Mesenchymal stem cell (in vitro differentiated cells and primary cell): ENCODE data around the gene GRM1.
"Not testable (repeated sequence)": the region's sequence is repeated elsewhere in the genome, so short reads cannot be mapped to it uniquely, and the experiment has no call there.

Experiments used
- DNase-seq: peaks from one replicate; pipeline ENCODE4 v3.0.0-alpha.2; 2013
- H2AFZ ChIP-seq: one replicate; pipeline ENCODE4 v1.6.1; 2013; ENCODE audit warnings: low read depth, mild to moderate bottlenecking, control low read depth, inconsistent platforms, low read length, moderate library complexity
- H2AK5ac ChIP-seq: 2 replicates; pipeline ENCODE4 v1.6.1; 2013; ENCODE audit warnings: low read length, moderate library complexity, mild to moderate bottlenecking, inconsistent platforms; ENCODE audit not compliant: severe bottlenecking
- H2BK120ac ChIP-seq: one replicate; pipeline ENCODE4 v1.6.1; 2013; ENCODE audit warnings: low read depth, mild to moderate bottlenecking, inconsistent platforms, low read length, moderate library complexity
- H2BK12ac ChIP-seq, 2 experiments: one replicate each; pipeline ENCODE4 v1.6.1; 2013; ENCODE audit warnings: inconsistent platforms in 2 of 2, low read length in 2 of 2, mild to moderate bottlenecking in 2 of 2, moderate library complexity in 2 of 2, control low read depth in 1 of 2
- H2BK15ac ChIP-seq: one replicate; pipeline ENCODE4 v1.6.1; 2013; ENCODE audit warnings: mild to moderate bottlenecking, low read depth, inconsistent platforms; ENCODE audit not compliant: poor library complexity, severe bottlenecking
- H2BK5ac ChIP-seq: 2 replicates; pipeline ENCODE4 v1.6.1; 2013; ENCODE audit warnings: low read depth, mild to moderate bottlenecking, low read length, control low read depth, inconsistent platforms; ENCODE audit not compliant: poor library complexity, severe bottlenecking
- H3K14ac ChIP-seq, 2 experiments: one replicate each; pipeline ENCODE4 v1.6.1; 2013; ENCODE audit warnings: inconsistent platforms in 2 of 2, low read length in 2 of 2, control low read depth in 1 of 2, mild to moderate bottlenecking in 1 of 2, moderate library complexity in 1 of 2
- H3K18ac ChIP-seq, 2 experiments: one replicate each; pipeline ENCODE4 v1.6.1; 2013; ENCODE audit warnings: inconsistent platforms in 2 of 2, low read length in 2 of 2, control low read depth in 1 of 2, low read depth in 1 of 2, mild to moderate bottlenecking in 1 of 2
- H3K23ac ChIP-seq, 2 experiments: one replicate each; pipeline ENCODE4 v1.6.1; 2013; ENCODE audit warnings: inconsistent platforms in 2 of 2, low read length in 2 of 2, mild to moderate bottlenecking in 2 of 2, moderate library complexity in 2 of 2, control low read depth in 1 of 2
- H3K27ac ChIP-seq: 2 replicates; pipeline ENCODE4 v1.5.1; 2013; ENCODE audit warnings: mild to moderate bottlenecking, moderate library complexity, low read length, control low read depth, inconsistent platforms; ENCODE audit not compliant: poor library complexity, severe bottlenecking
- H3K27me3 ChIP-seq, 2 experiments: 2 replicates each; pipeline versions ENCODE4 v1.6.1 to v1.7.0; 2013; ENCODE audit warnings: low read length in 2 of 2, mild to moderate bottlenecking in 2 of 2, moderate library complexity in 2 of 2, control low read depth in 1 of 2, inconsistent platforms in 1 of 2; ENCODE audit not compliant: control insufficient read depth in 1 of 2, insufficient read depth in 1 of 2
- H3K36me3 ChIP-seq, 2 experiments: 2 replicates each; pipeline versions ENCODE4 v1.6.1 to v1.7.0; 2013; ENCODE audit warnings: low read length in 2 of 2, control low read depth in 1 of 2, inconsistent platforms in 1 of 2, low read depth in 1 of 2, mild to moderate bottlenecking in 1 of 2; ENCODE audit not compliant: insufficient read depth in 2 of 2, control insufficient read depth in 1 of 2
- H3K4ac ChIP-seq, 2 experiments: one replicate each; pipeline ENCODE4 v1.6.1; 2013; ENCODE audit warnings: inconsistent platforms in 2 of 2, low read length in 2 of 2, mild to moderate bottlenecking in 2 of 2, moderate library complexity in 2 of 2, control low read depth in 1 of 2, low read depth in 1 of 2
- H3K4me1 ChIP-seq: 2 replicates; pipeline ENCODE4 v1.6.1; 2013; ENCODE audit warnings: low read depth, low read length, control low read depth; ENCODE audit not compliant: control insufficient read depth, insufficient read depth
- H3K4me2 ChIP-seq: 2 replicates; pipeline ENCODE4 v1.6.1; 2013; ENCODE audit warnings: low read length, mild to moderate bottlenecking, inconsistent platforms; ENCODE audit not compliant: poor library complexity, severe bottlenecking
- H3K4me3 ChIP-seq, 2 experiments: 2 replicates each; pipeline versions ENCODE4 v1.5.1 to v1.7.0; 2013; ENCODE audit warnings: low read length in 2 of 2, mild to moderate bottlenecking in 2 of 2, control low read depth in 1 of 2, low read depth in 1 of 2; ENCODE audit not compliant: insufficient read depth in 1 of 2
- H3K79me1 ChIP-seq: replicated peaks from 2 replicates; pipeline ENCODE4 v1.6.1; 2013; ENCODE audit warnings: mild to moderate bottlenecking, control low read depth, low read length, inconsistent platforms; ENCODE audit not compliant: poor library complexity, severe bottlenecking
- H3K9ac ChIP-seq: 2 replicates; pipeline ENCODE4 v1.7.0; 2013; ENCODE audit warnings: mild to moderate bottlenecking, low read length, moderate library complexity
- H3K9me3 ChIP-seq: 2 replicates; pipeline ENCODE4 v1.7.0; 2013; ENCODE audit warnings: mild to moderate bottlenecking, low read length; ENCODE audit not compliant: control insufficient read depth
- H4K8ac ChIP-seq: one replicate; pipeline ENCODE4 v1.6.1; 2013; ENCODE audit warnings: inconsistent platforms, mild to moderate bottlenecking, low read length, moderate library complexity
- H4K91ac ChIP-seq: one replicate; pipeline ENCODE4 v1.6.1; 2013; ENCODE audit warnings: mild to moderate bottlenecking, low read length, inconsistent platforms
- WGBS: methylation state at CpG from one replicate; pipeline ENCODE4 v1.1.7; 2013; ENCODE audit warnings: mixed read lengths; 5-methylcytosine and 5-hydroxymethylcytosine counted together

The GRM1 gene

DNA sequence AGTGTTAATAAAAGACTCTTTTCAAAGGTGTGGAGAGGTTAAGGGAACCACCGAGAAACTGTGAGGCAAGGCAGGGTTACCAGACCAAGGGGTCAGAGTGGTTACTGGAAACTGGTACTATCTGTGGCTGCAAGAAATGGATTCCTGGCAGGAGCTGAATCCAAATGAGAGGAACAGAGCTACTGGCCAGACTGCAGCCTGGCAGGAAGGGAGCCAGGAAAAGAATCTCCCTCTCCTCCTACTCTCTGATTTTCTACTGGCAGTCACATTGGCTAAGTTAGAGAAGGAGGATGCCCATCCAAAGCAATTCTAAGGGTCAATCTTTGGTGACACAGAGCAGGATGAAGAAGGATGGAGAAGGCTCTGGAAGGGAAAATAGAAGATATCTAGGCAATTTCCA lies 211.5 kb downstream of the GRM1 start:
- Histone ChIP-seq H3K18ac (no peak overlapping the region), H3K36me3 (no peaks in the 10 kb centered on the region), H2BK5ac (no peak overlapping the region), H3K27ac (no peak overlapping the region), H3K9ac (no peak overlapping the region), H3K79me1 (no peaks in the 10 kb centered on the region), H2BK15ac (no peak overlapping the region), H2BK120ac (no peak overlapping the region), H3K4me3 (no peak overlapping the region), H3K4me1 (no peaks in the 10 kb centered on the region), H3K27me3 (no peaks in the 10 kb centered on the region), H4K8ac (no peak overlapping the region), H3K9me3 (peaks cover 10% of the 10 kb centered on the region), H2AK5ac (no peak overlapping the region), H2BK12ac (no peak overlapping the region), H3K4me2 (no peak overlapping the region), H2AFZ (no peak overlapping the region), H3K14ac (no peak overlapping the region), H3K23ac (no peak overlapping the region), H4K91ac (no peak overlapping the region), H3K4ac (no peak overlapping the region)
- DNase-seq: no peak
- 96% methylated on average over 1 of the region's 1 CpG for WGBS

DNA sequence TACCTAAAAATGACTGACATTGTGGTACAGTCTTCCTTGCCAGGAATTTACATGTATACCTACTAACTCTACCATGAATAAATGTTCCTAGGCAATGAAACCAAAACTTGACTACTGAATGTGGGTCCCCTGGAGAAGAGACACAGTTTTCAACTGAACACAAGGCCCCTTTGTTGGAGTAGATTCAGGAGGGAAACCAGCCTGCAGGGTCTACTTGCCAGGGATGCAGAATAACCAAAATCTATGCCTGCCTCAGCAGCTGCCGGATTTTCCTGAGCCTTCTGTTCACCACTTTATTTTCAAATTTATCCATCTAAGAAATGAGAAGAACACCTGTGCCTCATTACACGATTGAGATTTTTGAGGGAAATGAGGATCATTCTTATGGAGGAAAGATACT lies 211.9 kb downstream of the GRM1 start:
- Histone ChIP-seq H2BK5ac (no peak overlapping the region), H3K18ac (no peak overlapping the region), H3K4me3 (no peak overlapping the region), H3K4ac (no peak overlapping the region), H3K27me3 (no peaks in the 10 kb centered on the region), H4K8ac (no peak overlapping the region), H2BK12ac (no peak overlapping the region), H2BK15ac (no peak overlapping the region), H4K91ac (no peak overlapping the region), H3K14ac (no peak overlapping the region), H3K9me3 (peaks cover 10% of the 10 kb centered on the region), H3K9ac (no peak overlapping the region), H3K4me1 (no peaks in the 10 kb centered on the region), H3K27ac (no peak overlapping the region), H3K79me1 (no peaks in the 10 kb centered on the region), H3K23ac (no peak overlapping the region), H3K36me3 (no peaks in the 10 kb centered on the region), H2AFZ (no peak overlapping the region), H2BK120ac (no peak overlapping the region), H3K4me2 (no peak overlapping the region), H2AK5ac (no peak overlapping the region)
- DNase-seq: no peak
- 54% methylated on average over 1 of the region's 2 CpGs for WGBS

- DNase-seq, H4K8ac ChIP-seq, H3K4ac ChIP-seq, H3K79me1 ChIP-seq, H3K9me3 ChIP-seq, H3K14ac ChIP-seq, H3K9ac ChIP-seq, H3K4me2 ChIP-seq, H2AK5ac ChIP-seq, H3K36me3 ChIP-seq, H3K4me3 ChIP-seq, H3K27ac ChIP-seq, H3K23ac ChIP-seq, H2AFZ ChIP-seq, H2BK12ac ChIP-seq, H4K91ac ChIP-seq, H3K18ac ChIP-seq, H2BK5ac ChIP-seq, H3K4me1 ChIP-seq, H3K27me3 ChIP-seq, H2BK120ac ChIP-seq, H2BK15ac ChIP-seq: not testable (repeated sequence)
- WGBS: 85% methylated on average over 4 of the region's 5 CpGs
Measured at GRCh38 chr6:146243646-146244045, 214.8 kb downstream of the GRM1 start.

DNA sequence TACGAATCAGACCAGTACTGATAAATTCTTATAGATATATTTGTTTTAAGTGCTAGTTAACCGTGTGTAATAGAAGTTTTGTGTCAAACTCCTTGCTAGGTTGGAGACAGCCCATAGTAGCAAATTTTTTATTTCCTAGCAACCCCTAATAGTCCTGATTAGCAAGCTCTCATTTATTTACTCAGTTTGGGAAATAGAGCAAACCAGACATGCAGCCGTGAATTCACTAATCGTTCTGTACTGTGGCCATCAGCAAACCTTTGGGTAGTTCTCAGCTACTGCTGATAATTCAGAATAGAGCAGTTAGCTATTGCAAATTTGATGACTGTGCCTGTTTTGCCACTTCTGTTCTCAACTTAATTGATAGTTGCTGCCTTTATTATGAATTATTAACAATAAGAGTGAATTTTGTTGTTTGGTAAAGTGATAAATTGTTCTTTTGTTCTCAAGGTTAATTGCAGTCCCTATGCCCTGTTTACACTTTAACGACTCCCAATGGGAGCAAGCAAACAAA lies 215.8 kb downstream of the GRM1 start:
- Histone ChIP-seq H3K18ac (no peak overlapping the region), H2BK5ac (no peak overlapping the region), H2BK15ac (no peak overlapping the region), H3K36me3 (no peaks in the 10 kb centered on the region), H3K14ac (no peak overlapping the region), H4K91ac (no peak overlapping the region), H2BK120ac (no peak overlapping the region), H3K4ac (no peak overlapping the region), H3K27ac (no peak overlapping the region), H2BK12ac (no peak overlapping the region), H2AK5ac (no peak overlapping the region), H4K8ac (no peak overlapping the region), H2AFZ (no peak overlapping the region), H3K4me2 (no peak overlapping the region), H3K27me3 (no peaks in the 10 kb centered on the region), H3K4me1 (no peaks in the 10 kb centered on the region), H3K79me1 (no peaks in the 10 kb centered on the region), H3K9ac (no peak overlapping the region), H3K23ac (no peak overlapping the region), H3K4me3 (no peak overlapping the region), H3K9me3 (peaks cover 10% of the 10 kb centered on the region)
- WGBS: 97% methylated on average over 2 of the region's 5 CpGs
- no peak for DNase-seq
